Measurements from ENCODE around the gene ZNF30.
"Not testable (repeated sequence)": the region's sequence is repeated elsewhere in the genome, so short reads cannot be mapped to it uniquely, and the experiment has no call there.

Gene ZNF30

GRCh38 chr19:34960940-34961679, 34.4 kb downstream of the ZNF30 start:
- DNase-seq: no peak

DNA sequence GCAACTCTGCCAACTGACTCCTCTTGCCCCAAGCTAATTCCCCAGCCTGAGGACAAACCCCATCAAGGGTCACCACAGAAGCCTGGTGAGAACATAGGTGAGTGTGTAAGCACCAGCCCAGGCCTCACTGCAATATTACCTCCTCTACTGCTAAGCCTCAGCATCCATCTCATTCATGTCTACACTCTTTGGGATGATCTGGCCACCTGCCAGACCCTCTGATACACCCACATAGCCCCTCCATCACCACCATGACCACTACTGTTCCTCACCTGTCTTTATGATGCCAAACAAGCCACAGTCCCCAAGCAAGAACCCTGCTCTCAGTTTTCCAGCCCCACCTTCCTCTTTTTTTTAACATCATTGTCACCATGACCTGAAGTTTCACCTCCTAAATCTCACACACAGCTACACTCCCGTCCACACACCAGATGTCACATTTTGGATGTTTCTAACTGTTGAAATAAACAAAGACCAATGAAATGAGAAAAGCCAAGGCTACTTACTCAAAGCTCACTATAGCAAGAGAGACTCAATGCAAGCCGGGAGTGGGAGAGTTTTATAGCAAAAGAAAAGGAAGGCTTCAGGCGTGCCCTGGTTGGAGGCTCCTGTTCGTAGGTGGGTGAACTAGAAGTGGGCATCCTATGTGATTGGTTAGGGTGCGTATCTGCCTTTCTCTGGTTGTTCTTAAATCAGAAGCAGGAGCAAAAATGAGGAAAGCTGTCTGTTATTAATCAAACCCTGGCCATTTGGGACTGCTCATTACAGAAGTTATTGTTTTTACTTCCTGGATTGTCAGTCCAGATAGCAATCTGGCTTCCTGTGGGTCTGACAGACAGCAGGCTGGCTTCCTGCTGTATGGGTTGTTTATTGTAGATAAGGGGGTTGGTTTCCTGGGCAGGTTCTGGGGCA, 35.3 kb downstream of the ZNF30 start:
- peak in 1 of 2 donors; percentile 60 for DNase-seq

- DNase-seq: no peak
These were observed 36.2 kb downstream of the ZNF30 start for GRCh38 chr19:34962687-34963572.

DNA sequence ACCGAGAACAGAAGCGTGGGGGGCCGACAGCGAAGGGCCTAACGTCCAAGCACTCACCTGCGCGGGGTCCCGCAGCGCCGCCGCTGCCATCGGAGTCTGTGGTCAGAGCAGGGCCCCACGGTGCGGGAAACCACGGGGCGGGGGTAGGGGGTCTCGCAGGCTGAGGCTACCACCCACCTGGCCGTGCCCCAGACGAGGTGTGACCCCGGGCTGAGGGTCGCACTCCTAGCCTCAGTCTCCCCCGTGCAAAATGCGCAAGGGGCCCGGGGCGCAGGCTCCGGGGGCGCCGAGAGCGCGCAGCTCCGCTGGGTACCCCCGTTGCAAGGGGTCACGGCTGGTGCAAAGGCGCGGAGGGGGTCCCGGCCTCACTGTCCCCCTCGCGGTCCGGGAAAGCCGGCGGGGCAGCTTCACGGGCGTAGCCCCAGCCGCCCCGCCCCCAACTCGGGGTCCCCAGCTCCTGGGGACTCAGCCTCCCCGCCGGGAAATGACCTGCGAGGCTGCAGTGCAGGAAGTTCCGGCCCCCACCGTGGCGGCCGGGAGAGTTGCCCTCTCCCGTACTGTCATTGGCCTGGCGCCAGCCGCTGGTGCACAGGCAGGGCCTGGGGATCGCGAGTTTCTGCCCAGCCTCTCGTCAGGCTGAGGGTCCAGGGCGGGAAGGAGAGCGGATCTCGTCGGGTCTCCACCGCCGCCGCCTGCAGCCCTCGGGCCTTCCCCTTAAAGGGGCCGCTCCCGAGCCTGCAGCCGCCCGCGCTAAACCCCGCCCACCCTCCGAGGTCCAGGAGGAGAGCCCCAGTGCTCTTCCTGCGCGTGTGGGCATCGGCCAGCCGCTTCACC, 37.1 kb downstream of the ZNF30 start, which contains the start of gene ZNF792:
TSS of gene ZNF792 (minus strand) at position 657 of the 834 bp plus-strand sequence. CDS start at position 90, 567 bp downstream.
- peak; percentile 18 to 50 for DNase-seq

DNA sequence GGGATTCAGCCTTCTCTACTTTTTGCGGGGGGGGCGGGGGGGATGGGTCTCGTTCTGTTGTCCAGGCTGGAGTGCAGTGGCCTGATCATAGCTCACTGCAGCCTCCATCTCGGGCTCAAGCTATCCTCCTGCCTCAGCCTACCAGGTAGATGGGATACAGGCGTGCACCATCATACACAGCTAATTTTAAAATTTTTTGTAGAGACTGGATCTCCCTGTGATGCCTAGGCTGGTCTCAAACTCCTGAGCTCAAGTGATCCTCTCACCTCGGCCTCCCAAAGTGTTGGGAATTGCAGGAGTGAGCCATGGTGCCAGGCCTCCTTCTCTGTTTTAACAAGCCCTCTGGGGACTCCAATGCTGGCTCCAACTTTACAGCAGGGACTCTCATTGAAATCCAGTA, 37.9 kb downstream of the ZNF30 start:
- DNase-seq: no peak

DNA sequence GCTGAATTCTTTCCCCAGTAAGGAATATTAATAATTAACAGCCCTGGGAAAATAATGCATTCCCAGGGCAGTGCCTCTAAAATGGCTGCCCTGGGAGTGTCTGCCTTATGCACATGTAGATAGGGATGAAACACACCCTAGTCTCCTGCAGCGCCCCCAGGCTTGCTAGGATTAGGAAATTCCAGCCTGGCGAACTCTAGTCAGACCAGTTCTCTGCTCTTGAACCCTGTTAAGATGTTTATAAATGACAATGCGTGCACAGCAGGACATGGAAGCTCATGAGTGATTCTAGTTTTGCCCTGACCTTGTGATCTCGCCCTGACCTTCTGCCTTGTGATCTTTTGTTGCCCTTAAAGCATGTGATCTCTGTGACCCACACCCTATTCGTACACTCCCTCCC, 38.8 kb downstream of the ZNF30 start:
- DNase-seq: not testable (repeated sequence)

GRCh38 chr19:34967551-34967950, 40.8 kb downstream of the ZNF30 start:
- DNase-seq: no peak

DNA sequence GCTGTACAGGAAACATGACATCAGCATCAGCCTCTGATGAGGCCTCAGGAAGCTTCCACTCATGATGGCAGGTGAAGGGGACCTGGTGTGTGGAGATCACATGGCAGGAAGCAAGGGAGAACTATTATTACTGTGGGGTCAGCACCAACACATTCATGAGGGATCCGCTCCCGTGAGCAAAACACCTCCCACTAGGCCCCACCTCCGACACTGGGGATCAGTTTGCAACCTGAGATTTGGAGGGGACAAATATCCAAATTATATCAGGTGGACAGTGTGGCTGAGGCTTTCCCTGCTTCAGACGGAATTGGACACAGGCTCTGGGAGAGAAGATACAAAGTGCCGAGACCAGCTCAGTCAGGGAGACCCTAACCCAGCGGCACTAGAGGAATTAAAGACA, 43.0 kb downstream of the ZNF30 start:
- no peak for DNase-seq

DNA sequence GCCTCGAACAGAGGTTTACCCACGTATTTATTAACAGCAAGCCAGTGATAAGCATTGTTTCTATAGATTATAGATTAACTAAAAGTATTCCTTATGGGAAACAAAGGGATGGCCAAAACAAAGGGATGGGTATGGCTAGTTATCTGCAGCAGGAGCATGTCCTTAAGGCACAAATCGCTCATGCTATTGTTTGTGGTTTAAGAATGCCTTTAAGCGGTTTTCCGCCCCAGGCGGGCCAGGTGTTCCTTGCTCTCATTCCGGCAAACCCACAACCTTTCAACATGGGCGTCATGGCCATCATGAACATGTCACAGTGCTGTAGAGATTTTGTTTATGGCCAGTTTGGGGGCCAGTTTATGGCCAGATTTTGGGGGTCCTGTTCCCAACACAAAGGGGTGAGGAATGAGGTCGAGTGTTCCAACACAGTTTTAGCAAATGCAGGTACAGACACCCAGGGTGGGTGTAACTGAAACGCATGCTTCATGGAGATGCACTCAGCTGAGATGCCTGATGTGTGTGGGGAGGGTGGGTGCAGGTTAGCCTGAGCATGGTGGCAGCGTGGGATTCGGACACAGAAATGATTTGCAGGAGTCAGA, 43.6 kb downstream of the ZNF30 start:
- DNase-seq: not testable (repeated sequence)

DNA sequence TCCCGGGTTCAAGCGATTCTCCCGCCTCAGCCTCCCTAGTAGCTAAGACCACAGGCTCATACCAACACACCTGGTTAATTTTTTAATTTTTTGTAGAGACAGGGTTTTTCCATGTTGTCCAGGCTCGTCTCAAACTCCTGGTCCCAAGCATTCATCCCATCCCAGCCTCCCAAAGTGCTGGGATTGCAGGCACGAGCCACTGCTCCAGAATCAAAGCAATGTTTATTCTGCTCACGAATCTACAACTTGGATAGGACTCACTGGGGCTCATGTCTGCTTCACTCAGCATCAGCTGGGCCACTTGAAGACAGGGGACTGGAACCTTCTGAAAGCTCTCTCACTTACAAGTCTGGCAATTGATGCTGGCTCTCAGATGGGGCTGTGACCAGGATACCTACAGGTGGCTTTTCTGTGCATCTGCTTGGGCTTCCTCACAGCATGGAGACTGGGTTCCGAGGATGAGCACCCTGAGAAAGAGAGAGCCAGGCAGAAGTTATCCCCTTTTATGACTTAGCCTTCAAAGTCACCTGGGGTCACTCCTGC, 45.5 kb downstream of the ZNF30 start:
- DNase-seq: no peak

DNA sequence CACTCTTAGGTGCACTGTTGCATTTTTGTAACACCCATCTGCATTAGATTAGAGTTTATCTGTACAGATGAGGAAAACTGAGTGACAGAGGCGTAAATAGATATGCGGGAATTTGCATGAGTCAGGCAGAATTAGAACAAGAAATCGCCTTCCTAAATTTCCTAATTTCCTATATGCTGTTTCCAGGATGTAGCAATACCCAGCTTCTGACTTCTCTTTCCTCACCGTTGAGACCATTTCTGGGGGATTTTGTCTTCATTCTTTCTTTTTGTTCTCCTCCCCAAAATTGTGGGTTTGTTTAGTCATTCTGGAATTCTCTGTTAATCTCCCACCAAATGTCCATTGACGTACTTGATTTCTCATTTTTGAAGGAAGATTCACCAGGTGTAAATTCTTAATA, 47.9 kb downstream of the ZNF30 start:
- DNase-seq: no peak

DNA sequence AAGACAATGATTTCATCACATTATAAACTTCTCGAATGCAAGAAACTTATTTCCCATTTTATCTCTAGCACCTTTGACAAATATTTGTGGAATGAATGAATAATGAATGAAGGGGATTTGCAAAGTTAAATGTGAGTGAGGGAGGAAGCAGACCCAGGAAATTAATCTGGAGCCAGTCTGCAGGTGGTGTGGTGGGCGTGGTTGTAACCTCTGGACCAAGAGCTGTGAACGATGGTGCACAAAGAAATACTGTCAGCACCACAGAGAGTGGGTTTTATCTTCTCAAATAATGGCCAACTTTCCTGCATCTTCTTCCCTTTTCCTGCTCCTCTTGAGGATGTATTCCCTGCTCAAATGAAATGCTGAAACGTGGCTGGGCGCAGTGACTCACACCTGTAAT, 48.4 kb downstream of the ZNF30 start:
- no peak for DNase-seq

DNA sequence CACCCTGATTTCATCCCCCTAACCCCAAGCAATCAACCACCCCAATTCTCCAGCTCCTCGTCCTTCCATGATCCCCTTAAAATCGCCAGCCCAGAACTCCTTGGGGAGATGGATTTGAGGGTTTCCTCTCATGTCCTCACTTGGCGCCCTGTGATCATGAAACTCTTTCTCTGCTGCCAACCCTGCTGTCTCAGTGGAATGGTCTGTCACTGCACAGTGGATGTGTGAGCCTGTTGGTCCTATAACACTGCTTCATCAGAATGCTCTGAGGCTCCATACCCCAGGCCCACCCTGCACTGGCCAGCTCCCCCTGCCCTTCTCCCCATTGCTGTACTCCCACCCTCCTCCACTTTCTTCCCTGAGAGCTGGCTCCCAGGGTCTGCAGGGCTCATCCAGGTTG, 49.9 kb downstream of the ZNF30 start:
- no peak for DNase-seq

DNA sequence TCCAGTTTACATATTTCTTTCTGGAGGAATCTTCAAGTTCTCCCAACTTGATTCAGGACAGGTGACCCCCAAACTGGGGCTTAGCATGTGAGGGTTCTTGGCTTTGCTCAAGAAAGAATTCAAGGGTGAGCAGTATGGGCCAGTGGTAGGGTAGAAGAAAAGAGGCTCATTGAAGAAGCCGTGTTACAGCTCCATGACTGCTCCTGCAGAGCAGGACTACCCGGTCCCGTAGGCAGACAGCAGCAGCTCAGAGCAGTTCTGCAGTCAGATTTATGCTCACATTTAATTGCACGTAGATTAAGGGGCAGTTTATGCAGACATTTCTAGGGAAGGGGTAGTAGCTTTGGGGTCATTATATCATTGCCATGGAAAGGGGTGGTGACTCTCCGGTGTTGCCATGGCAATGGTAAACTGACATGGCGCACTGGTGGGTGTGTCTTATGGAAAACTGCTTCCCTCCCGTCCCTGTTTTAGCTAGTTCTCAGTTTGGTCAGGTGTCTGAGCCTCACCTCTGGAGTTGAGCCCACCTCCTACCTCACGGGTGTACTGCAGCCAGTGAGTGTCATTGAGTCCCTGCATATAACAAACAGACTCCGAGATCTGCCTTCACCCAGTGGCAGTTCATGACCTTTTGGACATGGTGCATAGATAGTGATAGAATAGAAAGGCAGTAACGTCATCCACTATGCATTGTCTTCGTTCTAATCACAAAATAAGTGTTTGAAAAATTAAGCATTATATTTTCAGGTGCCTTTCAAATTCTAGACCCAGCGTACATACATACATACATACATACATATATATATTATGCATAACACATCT, 53.3 kb downstream of the ZNF30 start:
- no peak for DNase-seq

DNA sequence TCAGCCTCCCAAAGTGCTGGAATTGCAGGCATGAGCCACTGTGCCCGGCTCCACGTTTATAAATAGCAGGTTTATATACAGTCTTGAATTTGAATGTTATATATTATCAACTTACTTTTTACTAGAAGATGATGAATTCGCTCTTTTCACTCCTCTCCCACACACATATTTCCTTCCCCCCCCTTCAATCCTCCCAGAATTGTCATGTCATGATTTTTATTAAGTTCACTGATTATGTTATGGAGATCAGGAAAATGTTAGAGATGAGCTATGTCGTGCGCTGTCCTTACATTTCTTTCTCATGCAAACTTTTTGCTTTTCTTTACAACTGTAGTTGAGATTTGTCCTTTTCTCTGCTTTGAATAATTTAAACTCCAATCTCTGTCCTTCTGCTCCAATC, 55.6 kb downstream of the ZNF30 start:
- no peak for DNase-seq

DNA sequence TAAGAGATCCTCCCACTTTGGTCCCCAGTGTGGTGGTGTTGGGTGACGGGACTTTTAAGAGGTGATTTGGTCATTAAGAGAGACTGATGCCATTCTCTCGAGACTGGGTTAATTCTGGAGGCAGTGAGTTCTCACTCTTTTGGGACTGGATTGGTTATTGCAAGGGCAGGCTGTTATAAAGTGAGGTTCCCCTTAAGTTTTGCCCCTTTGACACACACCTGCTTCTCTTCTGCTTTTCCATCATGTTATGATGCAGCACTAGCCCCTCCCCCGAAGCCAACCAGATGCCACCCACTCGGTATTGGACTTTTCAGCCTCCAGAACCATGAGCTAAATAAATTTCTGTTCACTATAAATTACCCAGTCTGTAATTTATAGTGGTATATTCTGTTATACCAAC, 57.1 kb downstream of the ZNF30 start:
- DNase-seq: no peak

- no peak for DNase-seq
These were observed 57.6 kb downstream of the ZNF30 start for GRCh38 chr19:34984287-34984686.

DNA sequence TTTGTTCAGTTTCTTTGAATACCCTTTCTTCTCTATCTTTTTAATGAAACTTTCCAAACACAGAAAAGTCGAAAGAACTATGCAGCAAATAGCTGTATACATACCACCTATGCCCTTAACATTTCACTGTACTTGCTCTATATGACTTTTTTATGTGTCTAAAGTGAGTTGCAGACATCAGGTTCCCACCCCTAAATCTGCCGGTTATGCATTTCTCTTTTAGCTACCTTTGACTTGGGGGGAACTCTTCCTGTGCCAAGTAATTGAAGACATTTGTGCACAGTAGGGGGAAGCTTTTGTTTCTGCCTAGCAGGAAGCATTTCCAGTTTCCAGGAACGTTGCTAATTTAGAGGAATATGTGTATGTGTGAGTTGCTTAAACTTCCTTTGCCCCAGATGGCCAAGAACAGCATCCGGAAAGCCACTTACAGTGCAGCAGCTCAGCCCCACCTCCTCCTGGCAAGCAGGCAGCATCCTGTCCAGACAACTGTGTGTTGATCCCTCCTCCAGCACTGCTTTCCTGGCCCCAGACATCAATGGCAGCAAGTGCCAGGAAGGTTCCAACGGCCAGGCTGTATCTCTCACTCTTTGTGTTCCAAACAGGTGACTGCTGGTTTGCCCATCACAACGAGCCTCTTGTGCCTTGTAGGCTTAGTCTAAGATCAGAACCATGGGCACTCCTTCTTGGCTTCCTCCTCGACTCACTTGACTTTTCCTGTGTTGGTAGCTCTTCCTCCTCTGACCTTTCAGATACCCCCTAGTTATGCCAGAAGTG, 58.7 kb downstream of the ZNF30 start:
- DNase-seq: no peak

- no peak for DNase-seq
These were observed 61.4 kb downstream of the ZNF30 start for GRCh38 chr19:34988119-34988518.

- DNase-seq: no peak
These were observed 62.6 kb downstream of the ZNF30 start for GRCh38 chr19:34989298-34989697.
